PC-9 (cell line): Measurements from ENCODE around the gene OSCP1. TPM values are rescaled to one million over a fixed set of nuclear protein-coding genes. Genes with fewer than 3 reads are reported as not detected.
A peak's percentile ranks its signal among the peaks of the same experiment; 100 is the strongest.
"Not testable (repeated sequence)": the region's sequence is repeated elsewhere in the genome, so short reads cannot be mapped to it uniquely, and the experiment has no call there.

Source experiments
- BruUV-seq: library from RNA; stranded (reverse); fragments of 400-500 nt; replicated peaks from 2 replicates; lab custom pipeline; 2021; lab: Mats Ljungman, UMichigan
- CTCF ChIA-PET: fragments of 300-600 bp; sonication (Branson Sonifier 250); formaldehyde crosslinking; loops from one replicate; lab custom pipeline; 2022; ENCODE audit warnings: antibody characterized with exemption; lab: Charles Lee
- POLR2A ChIA-PET: fragments of 300-600 bp; sonication (Branson Sonifier 250); formaldehyde crosslinking; loops from one replicate; lab custom pipeline; 2022; ENCODE audit warnings: antibody characterized with exemption; ENCODE audit not compliant: unreplicated experiment; lab: Charles Lee
- DNase-seq, 2 experiments: peaks; one replicate each; pipeline versions ENCODE4 v3.0.0 to v3.0.0-alpha.2; 2015 to 2022; ENCODE audit warnings: mixed read lengths in 1 of 2
- H2AFZ ChIP-seq: fragments of 200-600 bp; sonication (generic); 2 replicates; pipeline ENCODE4 v1.8.1; 2017; ENCODE audit warnings: antibody characterized with exemption
- H3F3A ChIP-seq: fragments of 200-600 bp; sonication (generic); 2 replicates; pipeline ENCODE4 v1.8.1; 2017; ENCODE audit warnings: antibody characterized with exemption, mild to moderate bottlenecking, low read depth; ENCODE audit not compliant: insufficient read depth
- H3K27ac ChIP-seq: fragments of 200-600 bp; sonication (generic); 2 replicates; pipeline ENCODE4 v1.6.1; 2016; ENCODE audit warnings: mixed run types
- H3K27me3 ChIP-seq: fragments of 200-600 bp; sonication (generic); 2 replicates; pipeline ENCODE4 v1.6.1; 2016; ENCODE audit warnings: low read depth, mixed run types; ENCODE audit not compliant: insufficient read depth
- H3K36me3 ChIP-seq: fragments of 200-600 bp; sonication (generic); 2 replicates; pipeline ENCODE4 v1.6.1; 2016; ENCODE audit warnings: low read depth, mixed run types
- H3K4me1 ChIP-seq: fragments of 200-600 bp; sonication (generic); replicated peaks from 2 replicates; pipeline ENCODE4 v1.6.1; 2016; ENCODE audit warnings: mixed run types; ENCODE audit not compliant: insufficient read depth
- H3K4me2 ChIP-seq: fragments of 200-600 bp; sonication (generic); 2 replicates; pipeline ENCODE4 v1.6.1; 2017; ENCODE audit warnings: mixed run types
- H3K4me3 ChIP-seq: fragments of 200-600 bp; sonication (generic); 2 replicates; pipeline ENCODE4 v1.6.1; 2016; ENCODE audit warnings: mixed run types
- H3K79me2 ChIP-seq: fragments of 200-600 bp; sonication (generic); 2 replicates; pipeline ENCODE4 v1.6.1; 2017; ENCODE audit warnings: low read depth, mixed run types
- H3K9me2 ChIP-seq: fragments of 200-600 bp; sonication (generic); 2 replicates; pipeline ENCODE4 v1.8.1; 2017; ENCODE audit warnings: mild to moderate bottlenecking; ENCODE audit not compliant: insufficient read depth
- H3K9me3 ChIP-seq: fragments of 200-600 bp; sonication (generic); 2 replicates; pipeline ENCODE4 v1.8.1; 2016; ENCODE audit warnings: low read depth; ENCODE audit not compliant: insufficient read depth
- H4K20me1 ChIP-seq: fragments of 200-600 bp; sonication (generic); 2 replicates; pipeline ENCODE4 v1.8.1; 2017; ENCODE audit not compliant: insufficient read depth
- CTCF ChIP-seq: fragments of 200-600 bp; sonication (generic); conservative IDR thresholded peaks from 2 replicates; pipeline ENCODE4 v1.6.1; 2017; ENCODE audit warnings: mixed run types, antibody characterized with exemption, mild to moderate bottlenecking, moderate library complexity
- EZH2 ChIP-seq: fragments of 200-600 bp; sonication (generic); IDR thresholded peaks from 2 replicates; pipeline ENCODE4 v1.8.0; 2017; ENCODE audit warnings: antibody characterized with exemption, low read depth
- intact Hi-C: fragments of 100-400 bp; cut with micrococcal nuclease; formaldehyde crosslinking; loops from one replicate; pipeline ENCODE4 v1.10.0; 2022; ENCODE audit not compliant: unreplicated experiment
- total RNA-seq: library from RNA; stranded (reverse); gene quantifications from 2 replicates; pipeline ENCODE4 v1.2.3, GENCODE V29; 2021

OSCP1 gene
- total RNA-seq, 1 experiment from 2014 or later: 25.7 TPM

- Histone ChIP-seq H3K4me3 (no peak overlapping the region), H3K4me2 (peak overlapping the region; percentile 75), H3K9me3 (no peaks in the 10 kb centered on the region), H3K4me1 (peaks cover 34% of the 10 kb centered on the region), H3K79me2 (no peaks in the 10 kb centered on the region), H3K9me2 (no peaks in the 10 kb centered on the region), H3F3A (peaks cover 38% of the 10 kb centered on the region), H2AFZ (no peak overlapping the region), H3K27me3 (no peaks in the 10 kb centered on the region), H4K20me1 (no peaks in the 10 kb centered on the region), H3K36me3 (no peaks in the 10 kb centered on the region), H3K27ac (peak overlapping the region; percentile 90)
- ChIA-PET CTCF (interaction anchor here (0.7 to 0.9 kb wide), 2 partner anchors 27 to 127 kb away, joined by 3 to 11 read pairs; no protein-coding TSS in a partner anchor), POLR2A (interaction anchor here (1.2 kb wide), 1 partner anchor 38 kb away, joined by 12 read pairs; the partner anchor contains the start of gene OSCP1)
- no peak for TF ChIP-seq CTCF
- no peak for TF ChIP-seq EZH2
- no peak for DNase-seq
- intact Hi-C loops: loop anchor here (1.0 to 2.0 kb wide), 2 partner anchors 38 to 51 kb away; partner anchors contain the start of gene OSCP1
- no TSS peak for BruUV-seq
These were observed 37.7 kb upstream of the OSCP1 start for GRCh38 chr1:36487906-36488305.

GRCh38 chr1:36487336-36487725 is 37.1 kb upstream of the OSCP1 start:
- H2AFZ ChIP-seq, H3K4me3 ChIP-seq, BruUV-seq, DNase-seq, H4K20me1 ChIP-seq, H3K79me2 ChIP-seq, H3K27me3 ChIP-seq, H3K9me2 ChIP-seq, H3K9me3 ChIP-seq, H3K36me3 ChIP-seq: not testable (repeated sequence)
- peaks cover 38% of the 10 kb centered on the region for H3F3A ChIP-seq
- peak overlapping the region; percentile 90 for H3K27ac ChIP-seq
- H3K4me2 ChIP-seq: peak overlapping the region; percentile 75
- peaks cover 34% of the 10 kb centered on the region for H3K4me1 ChIP-seq
- CTCF ChIA-PET: interaction anchor here (0.6 to 0.7 kb wide), 3 partner anchors 63 to 1321 kb away, joined by 5 to 11 read pairs (median 6); partner anchors contain the start of gene YRDC
- intact Hi-C loops: loop anchor here (1.0 to 2.0 kb wide), 2 partner anchors 37 to 51 kb away; partner anchors contain the start of gene OSCP1
- POLR2A ChIA-PET: interaction anchor here (0.6 to 1.2 kb wide), 5 partner anchors 36 to 1205 kb away, joined by 3 to 12 read pairs (median 3); partner anchors contain the start of genes CDCA8 and OSCP1

- BruUV-seq: no TSS peak
- POLR2A ChIA-PET: interaction anchor here (0.5 to 1.2 kb wide), 9 partner anchors 21 to 1206 kb away, joined by 3 to 29 read pairs (median 3); partner anchors contain the start of genes CDCA8, MRPS15 and OSCP1
- Histone ChIP-seq H3K36me3 (no peaks in the 10 kb centered on the region), H3K9me3 (no peaks in the 10 kb centered on the region), H3F3A (peaks cover 38% of the 10 kb centered on the region), H3K27ac (peak overlapping the region; percentile 90), H4K20me1 (no peaks in the 10 kb centered on the region), H3K4me1 (peaks cover 34% of the 10 kb centered on the region), H3K79me2 (no peaks in the 10 kb centered on the region), H3K4me3 (peak overlapping the region; percentile 34; the same call in 1 of the 2 replicates), H3K27me3 (no peaks in the 10 kb centered on the region), H3K9me2 (no peaks in the 10 kb centered on the region), H2AFZ (peak overlapping the region; percentile 76), H3K4me2 (peak overlapping the region; percentile 75)
- intact Hi-C loops: loop anchor here (1.0 to 2.0 kb wide), 2 partner anchors 36 to 50 kb away; partner anchors contain the start of gene OSCP1
- CTCF ChIA-PET: interaction anchor here (0.6 to 0.7 kb wide), 5 partner anchors 62 to 1996 kb away, joined by 3 to 6 read pairs (median 4); partner anchors contain the start of gene YRDC
- DNase-seq: peak; percentile 90 to 97
- no peak for TF ChIP-seq CTCF
- no peak for TF ChIP-seq EZH2
These were observed 36.4 kb upstream of the OSCP1 start for GRCh38 chr1:36486439-36487335.
